NCI-H1930 (cell line): ENCODE results near the gene CXCL12.

ENCODE experiments used
- DNase-seq, 2 experiments: peaks; one replicate each; lab custom pipeline; 2025; lab: John Stamatoyannopoulos, UW

The CXCL12 gene

DNA sequence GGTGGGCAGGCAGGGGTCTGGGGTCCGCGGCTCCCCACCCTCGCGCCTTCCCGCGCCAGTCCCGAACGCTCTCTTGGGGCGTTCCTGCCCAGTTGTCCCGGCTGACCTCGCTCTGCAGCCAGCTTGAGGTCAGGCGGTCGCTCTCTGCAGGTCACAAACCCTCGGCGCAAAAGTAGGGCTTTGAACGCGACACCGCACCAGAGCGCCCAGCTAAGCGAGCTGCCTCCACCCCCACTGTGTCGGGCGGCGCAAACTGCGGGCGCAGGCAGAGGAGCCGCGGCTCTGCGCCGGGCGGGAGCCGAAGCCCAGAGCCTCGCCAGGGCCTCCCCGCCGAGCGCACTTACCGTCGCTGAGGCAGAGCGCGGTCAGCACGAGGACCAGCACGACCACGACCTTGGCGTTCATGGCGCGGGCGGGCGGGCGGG is 284 bp downstream of the CXCL12 start:
- DNase-seq = no peak

DNA sequence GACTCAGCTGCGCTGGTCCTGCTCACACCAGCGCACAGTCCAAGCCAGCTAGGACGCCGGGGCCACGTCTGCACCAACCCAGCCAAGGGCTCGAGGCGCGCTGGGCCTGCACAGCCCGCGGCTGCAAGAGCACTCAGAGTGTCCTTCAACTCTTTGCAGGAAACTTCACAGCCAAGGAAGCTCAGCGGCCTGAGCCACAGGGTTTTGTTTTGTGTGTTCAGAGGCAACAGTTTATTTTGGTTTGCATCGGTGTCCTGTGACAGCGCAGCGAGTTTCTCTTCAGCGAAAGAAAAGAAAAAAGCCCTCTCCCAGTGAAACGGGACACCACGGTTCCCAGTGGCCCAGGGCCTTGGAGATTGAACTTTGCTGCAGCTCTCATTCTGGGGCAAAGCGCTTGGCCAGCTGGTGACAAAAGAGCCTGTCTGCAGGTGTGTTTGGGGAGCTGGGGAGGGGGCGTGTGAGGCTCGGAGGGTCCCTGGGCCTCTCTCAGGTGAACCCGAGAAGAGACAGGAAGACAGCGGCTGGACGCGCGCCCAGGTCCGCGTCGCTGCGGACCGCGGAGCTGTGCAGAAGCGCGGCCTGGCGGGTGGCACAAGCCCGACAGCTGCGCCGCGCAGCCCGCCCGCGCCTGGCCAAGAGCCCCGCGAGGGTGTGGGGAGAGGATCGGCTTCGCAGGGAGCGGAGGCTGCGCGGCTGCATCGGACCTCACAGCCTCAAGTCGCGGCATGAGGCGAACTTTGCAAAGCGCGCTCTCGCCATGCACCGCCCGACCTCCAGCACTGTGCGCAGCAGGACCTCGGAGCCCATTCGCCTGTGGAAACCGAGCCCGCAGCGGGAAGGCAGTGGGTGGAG is 922 bp downstream of the CXCL12 start:
- DNase-seq = no peak

DNA sequence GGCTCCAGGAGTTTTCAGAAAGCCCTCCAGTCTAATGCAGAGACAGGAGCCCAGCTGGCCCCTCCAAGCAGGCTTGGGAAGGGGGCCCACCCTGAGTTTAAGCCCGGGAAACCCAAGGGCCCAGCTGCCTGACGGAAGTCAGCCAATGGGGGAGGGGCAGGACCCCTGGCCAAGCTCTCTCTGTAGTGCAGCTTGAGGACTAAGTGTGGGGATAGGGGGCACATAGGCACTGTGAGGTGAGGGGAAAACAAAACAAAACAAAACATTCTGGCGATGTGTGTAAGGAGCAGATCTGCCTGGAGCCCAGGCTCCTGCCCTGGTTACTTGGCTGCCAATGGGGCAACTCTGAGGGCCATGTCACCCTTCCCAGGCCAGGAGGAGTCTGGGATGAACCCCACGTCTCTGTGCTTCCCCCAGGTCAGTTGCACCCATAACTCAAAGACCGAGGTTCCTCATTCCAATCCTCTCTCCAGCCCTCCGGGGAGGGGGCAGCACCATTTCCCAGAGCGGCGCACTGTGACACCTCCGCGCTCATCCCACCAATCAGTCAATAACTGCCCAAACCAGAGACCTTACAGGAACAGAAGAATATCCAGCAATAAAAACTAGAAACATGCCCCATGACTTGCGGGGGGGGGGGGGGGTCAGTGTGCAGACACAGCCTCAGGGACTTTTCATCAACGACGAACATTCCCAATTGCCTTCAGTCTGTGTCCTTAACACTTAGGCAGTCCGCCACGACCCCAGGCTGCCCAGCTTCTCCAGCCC is 1.7 kb downstream of the CXCL12 start:
- DNase-seq = no peak

DNA sequence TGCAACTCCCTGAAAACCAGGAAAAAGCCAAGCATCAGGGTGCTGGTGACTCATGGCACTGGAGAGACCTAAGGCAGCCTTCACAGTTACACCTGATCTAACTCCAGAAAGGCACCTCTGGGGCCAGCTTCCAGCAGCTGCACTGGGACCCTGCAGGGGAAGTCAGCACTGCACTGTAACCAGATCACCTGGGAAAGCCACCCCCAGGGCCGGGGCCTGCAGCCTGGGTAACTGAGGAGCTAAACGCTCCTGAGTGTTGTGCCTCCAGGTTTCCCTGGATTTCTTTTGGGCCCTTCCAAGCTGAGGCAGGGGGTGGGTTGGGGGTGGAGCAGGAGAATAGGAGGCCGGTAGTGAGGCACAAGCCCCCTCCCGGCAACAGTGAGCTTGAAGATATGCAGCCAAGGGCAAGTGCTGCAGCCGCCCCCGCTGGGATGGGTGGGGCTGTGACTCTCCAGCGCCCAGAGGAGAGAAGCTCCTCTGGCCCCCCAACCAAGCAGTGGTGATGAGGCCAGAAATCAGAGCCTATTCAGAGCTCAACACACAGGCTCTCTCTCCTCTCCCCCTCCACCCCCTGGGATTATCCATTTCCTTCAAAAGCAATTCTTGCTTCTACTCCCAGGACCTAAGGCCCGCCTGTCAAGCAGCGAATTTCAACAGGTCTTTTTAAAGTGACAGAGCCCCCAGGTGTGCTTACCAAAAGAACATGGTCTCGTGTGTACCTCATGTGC is 2.6 kb downstream of the CXCL12 start:
- no peak for DNase-seq

DNA sequence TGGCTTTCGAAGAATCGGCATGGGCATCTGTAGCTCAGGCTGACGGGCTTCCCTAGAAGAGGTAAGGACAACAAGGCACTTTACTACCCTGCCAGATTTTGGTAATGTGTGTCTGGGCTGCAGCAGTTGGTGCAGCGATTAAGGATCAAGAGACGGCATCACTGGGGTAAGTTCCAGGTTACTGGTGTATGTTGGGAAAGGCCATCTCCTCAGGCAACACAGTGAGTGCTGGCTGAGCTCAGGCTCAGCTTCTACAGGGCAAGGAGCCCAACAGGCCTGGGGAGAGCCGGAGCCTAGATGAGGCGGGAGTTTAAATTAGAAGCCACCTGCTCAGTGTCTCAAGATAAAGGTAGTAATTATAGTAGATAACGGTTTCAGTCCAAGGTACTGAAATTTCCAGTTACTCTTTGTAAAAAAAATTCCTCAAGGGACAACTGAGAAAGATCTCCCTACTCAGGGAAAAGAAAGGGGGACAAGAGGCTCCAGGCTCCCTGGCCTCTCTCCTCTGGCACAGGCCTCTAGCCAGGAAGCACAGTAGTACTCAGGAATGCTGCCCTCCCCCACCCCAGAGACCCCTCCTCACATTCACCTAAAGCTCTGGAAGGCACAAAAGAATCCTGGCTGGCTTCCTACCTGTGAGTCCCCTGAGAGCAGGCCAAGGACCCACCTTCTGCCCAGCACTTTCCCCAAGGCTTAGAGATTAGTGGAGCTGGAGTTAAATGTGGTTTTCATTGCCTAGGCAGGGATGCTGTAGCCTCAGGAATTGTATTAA is 3.9 kb downstream of the CXCL12 start:
- no peak for DNase-seq

DNA sequence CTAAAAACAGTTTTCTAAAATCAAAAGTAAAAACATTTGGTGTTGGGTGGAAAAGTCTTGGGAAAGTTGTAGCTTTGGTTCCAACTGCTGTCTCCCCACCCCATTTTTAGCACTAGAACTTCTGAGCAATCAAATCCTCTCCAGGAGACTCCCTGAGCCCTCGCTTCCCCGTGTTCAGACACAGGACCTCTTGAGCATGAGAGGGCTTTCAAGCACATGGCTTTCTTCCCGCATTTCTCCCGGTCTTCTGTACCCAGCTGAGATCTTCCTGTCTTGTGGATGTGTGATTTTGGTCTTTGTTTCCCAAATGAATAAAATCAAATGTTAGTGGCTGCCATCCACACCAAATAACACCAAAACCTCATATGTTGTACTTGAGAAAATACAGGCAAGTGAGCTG is 5.0 kb downstream of the CXCL12 start:
- DNase-seq = no peak

DNA sequence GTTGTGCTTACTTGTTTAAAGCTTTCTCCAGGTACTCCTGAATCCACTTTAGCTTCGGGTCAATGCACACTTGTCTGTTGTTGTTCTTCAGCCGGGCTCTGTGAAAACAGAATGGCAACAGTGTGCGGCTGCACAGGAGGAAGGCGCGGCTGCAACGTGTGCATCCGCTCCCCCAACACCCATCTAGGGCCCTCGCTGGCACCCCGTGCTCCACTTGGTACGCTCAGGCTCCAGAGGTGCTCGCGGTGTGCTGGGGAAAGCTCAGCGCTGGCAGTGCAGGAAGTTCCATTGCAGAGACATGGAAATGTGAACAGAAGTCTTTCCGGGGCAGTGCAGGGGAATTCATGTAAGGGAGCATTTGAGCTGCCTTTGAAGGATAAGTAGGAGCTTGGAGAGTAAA is 6.3 kb downstream of the CXCL12 start:
- DNase-seq = no peak

DNA sequence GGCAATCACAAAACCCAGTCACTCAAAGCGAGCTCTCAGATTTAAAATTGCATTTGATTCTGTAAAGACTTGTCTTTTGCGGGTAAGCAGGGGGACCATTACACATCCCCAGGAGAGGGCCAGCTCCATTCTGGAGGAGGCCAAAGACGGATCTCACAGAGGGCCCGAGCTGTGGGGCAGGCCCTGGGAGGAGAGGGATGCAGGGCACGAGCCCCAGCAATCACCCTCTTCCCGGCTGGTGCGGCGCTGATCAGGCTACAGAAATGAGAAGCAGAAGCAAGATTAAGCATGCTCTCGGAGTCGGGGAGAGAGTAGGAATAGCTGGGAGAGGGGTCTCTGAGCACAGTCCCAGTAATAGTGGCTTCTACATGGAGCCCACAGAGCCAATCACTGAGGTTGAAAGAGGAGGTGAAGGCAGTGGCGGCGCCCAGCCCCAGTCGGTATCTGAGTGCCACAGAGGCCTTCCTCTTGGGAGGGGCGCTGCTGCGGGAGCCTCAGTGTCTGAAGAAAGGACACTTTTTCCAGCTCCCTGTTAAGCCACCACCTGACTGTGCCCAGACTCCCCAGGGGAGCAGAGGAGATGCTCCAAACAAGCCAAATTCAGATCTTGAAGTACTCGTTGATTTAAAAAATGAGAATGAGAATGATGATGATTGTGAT is 7.1 kb downstream of the CXCL12 start:
- DNase-seq = no peak

DNA sequence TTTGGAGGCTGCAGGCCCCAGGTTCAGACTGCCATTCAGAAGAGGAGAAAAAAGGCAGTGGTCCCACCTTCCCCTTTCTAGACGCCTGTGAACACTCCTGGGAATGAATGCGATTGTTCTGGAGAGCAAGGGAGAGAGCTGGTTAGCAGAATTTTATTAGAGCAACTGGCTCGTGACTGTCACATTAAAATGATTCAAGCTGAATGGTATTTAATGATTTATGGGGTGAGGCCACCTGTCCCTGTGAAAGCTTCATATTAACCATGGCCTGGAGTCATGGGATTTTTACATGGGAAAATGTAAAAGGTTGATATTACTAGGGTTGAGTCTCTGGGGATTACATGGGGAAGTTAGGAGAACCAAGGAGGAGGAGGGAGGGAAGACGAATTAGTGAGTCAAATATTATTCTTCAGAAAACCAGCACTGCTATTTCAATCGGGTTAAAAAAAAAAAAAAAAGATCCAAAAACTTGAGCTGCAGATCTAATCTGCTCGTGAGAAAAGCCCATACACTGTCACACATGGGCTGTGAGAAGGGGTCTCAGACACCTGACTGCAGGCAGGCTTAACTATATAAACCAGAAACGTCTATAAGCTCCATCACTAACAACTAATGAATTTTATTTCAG is 8.3 kb downstream of the CXCL12 start:
- no peak for DNase-seq

DNA sequence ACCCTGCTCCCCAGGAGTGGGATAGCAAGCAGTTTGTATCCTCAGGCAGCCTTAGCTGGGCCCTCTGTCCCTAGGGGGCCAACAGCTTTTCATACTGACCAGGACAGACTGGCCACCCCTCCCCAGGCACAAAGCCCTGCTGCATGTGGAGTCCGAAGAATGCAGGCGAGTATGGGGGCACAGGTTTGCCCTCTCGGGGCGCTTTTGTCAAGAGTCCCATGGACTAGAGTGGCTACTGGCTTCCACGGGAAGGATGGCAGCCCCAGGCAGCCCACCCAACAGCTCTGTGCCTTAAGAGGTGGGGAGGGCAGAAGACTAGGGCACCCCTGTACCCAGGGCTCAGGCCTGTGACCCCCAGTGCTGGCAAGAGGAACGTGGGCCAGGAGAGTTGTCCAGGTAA is 10.7 kb downstream of the CXCL12 start:
- no peak for DNase-seq

DNA sequence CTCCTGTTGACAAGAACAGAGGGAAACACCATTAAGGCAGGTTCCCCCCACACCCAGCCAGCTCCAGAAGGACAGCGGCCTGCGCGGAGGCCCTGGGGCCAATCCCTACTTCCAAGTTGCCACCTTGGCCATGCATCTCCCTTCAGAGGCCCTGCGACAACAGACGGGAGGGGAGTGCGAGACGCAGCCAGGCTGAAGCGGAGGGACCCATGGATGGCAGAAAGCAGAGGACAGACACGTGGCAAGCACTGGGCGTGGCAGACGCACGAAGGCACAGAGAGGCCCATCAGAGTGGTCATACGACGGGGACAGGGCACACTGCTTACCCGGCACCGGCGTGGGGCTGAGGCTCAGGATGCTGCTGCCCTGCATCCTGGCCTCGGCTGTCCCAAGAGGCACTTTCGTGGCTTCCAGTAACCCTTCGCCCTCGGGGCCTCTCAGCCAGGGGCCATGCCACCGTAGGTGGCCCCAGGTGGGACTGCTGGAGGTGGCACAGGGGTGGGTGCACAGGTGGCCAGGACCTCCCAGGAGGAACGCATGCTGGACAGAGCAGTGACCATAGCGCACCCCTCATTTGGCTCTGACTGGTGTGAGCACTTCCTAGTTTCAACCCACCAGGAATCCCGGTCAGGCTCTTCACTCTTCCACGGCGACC is 11.4 kb downstream of the CXCL12 start:
- DNase-seq = no peak

DNA sequence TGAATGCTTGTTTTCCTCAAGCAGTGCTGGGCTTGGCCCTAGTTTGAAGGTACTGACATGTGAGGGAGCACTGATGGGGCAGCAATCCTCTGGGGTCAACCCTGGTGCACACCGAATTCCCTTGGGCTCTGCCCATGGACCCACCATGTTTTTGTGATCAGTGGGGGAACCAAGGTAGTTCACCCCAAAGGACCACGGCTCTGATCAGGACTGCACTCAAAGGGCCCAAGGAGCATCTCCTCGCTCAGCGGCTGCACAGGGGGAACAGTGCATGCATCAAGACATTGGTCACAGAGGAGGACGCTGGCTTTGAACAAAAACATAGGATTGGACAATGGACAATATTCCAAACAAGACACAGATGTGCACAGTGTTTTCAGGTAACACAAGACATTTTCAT is 12.7 kb downstream of the CXCL12 start:
- DNase-seq = no peak

DNA sequence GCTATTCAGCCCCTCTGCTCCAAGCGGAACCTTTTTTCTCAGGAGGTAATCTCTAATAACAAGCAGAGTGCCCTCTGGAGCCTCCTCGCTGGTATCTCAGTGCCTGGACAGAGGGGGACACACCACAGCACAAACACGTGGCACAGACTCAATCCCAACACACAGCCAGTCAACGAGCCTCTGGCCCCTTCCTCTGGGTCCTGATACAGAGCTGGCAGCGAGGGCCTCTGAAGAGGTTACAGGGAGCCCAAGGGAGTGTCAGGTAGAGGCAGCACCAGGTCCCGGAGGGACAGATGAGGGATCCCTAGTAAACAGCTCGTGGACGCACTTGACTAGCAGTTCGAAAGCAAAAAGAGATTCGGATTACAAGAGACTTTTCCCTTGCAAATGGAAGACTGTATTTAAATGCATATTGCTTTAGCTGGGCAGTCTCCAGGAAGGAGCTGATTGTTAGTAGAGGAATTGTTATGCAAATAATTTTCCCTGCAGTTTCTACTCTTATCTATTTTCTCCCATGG is 14.1 kb downstream of the CXCL12 start:
- DNase-seq = no peak

DNA sequence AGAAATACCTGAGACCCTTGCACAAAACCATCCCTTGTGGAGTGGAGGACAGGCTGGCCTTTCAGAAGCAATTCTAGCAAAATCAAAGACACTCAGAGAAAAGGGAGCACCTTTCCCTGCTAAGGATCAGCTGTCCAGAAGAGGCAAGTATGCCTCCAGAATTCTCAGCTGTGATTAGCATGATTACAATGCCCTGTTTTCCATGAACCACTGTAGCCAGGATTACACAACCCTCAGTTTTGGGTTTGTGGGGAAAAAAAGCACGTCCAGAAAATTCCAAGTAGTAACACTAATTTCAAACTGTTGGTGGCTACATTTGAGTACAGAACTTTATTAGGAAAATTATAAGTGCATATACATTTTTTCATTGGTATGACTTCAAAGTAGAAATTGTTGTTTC is 15.0 kb downstream of the CXCL12 start:
- no peak for DNase-seq

DNA sequence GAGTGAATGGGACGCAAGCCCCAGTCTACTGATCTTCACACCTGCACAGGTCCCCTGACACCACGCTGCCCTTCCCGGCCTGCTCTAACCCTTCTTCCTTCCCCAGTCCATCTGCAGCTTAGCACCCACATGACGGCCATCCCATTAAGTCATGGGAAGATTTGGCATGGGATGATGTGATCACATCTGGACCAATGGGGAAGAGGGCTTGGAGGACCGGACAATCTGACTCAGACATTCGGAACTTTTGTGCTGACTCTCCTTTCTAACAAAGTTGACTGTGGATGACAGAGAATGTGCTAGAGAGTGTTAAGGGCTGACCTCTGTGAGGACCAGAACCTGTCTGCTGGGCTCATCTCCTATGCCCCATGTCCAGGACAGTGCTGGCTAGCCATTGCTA is 15.6 kb downstream of the CXCL12 start:
- DNase-seq = no peak

DNA sequence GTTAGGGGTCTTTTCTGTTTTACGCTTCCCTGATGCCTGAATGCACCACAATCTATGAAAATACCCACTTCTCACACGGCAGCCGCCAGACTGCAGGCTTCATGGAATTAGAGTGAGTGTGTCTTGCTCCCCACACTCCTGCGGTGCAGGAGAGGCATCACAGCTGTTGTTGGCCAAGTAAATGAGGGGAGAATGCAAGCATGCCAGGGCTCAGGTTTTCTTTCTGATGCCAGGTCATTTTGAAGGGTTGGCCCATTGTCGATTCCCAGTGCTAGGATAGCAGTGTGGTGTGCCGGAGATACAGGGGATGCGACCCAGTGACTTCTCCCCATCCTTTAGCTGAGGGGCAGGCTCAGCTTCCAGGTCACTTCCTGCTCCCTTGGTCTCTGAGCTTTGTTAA is 16.3 kb downstream of the CXCL12 start:
- DNase-seq = no peak

DNA sequence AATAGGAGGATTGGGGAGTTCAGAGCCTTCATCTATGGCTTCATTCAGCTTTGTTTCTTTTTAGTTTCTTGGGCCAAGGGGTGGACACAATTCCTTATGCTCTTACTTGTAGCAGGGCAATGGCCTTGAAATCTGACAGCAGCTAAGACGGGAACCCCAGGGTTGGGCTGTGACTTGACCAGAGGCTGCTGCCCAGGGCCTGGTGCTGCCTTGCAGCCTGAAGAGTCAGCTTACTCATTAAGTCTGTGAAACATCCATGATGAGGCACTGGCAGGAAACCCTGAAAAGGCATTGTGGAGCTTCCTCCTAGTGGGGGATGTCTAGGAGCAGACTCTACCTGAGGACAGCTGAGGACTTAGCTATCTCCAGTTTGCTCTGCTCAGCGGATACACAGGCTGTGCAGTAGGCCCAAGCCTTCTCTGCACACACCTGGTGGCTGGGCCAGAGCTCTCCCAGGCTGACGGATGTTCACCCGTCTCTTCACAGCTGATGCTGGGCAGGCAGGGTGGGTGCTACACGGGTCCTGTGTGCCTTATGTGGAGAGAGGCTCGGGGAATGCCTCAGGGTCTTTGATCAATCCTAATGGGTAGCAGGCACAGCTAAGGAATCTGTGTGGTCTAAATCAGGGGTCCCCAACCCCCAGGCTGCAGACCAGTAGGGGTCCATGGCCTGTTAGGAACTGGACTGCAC is 17.8 kb downstream of the CXCL12 start:
- DNase-seq = no peak

DNA sequence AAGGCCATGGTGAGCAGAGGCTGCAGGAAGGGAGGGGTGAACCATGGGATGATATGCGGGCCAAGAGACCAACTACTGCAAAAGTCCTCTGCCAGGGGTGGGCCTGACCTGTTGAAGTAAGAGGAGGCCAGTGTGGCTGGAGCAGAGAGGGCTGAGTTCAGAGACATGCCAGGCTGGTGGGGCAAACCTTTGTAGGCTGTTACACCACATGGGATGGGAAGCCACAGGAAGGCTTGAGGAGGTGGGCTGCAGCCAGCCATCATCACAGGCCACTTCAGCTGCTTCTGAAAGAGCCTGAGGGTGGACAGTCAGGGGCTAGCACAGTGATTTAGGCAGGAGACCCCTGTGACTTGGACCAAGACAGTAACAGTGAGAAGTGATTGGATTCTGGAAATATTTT is 20.3 kb downstream of the CXCL12 start:
- DNase-seq = no peak

DNA sequence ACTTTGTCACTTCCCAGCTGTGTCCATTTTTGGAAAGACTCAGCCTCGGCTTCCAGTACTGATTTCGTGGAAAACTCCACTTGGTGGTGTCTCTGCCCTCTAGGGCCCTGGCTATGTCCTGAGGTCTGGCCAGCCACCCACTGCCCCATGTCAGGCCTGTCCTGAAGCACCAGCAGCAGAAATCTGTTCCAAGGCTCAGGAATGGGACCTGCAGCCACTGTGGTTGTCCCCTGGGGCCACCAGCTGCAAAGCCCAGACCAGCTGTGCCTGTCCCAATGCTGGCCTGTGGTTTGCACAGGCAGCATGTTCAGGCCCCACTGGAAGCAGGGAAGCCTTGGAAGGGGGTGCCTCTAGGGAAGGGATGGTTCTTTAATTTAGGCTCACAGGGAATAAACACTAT is 21.2 kb downstream of the CXCL12 start:
- no peak for DNase-seq
